Retina (tissue), 1 donor: Measurements from ENCODE around the gene RSAD1.

Source experiments
- DNase-seq: peaks from one replicate; pipeline ENCODE4 v3.0.0-alpha.2; 2016

RSAD1 gene

GRCh38 chr17:50478391-50479381, at the start of gene RSAD1:
Gene RSAD1, plus strand, starts transcription at chr17:50478860. Its CDS starts 25 bp downstream, at chr17:50478885.
- DNase-seq = peak; percentile 96

GRCh38 chr17:50429793-50430192, 48.9 kb upstream of the RSAD1 start:
- DNase-seq = no peak

GRCh38 chr17:50430821-50431618, 47.6 kb upstream of the RSAD1 start:
- DNase-seq = no peak

- DNase-seq = no peak
Observed at GRCh38 chr17:50432125-50432762, 46.4 kb upstream of the RSAD1 start.

- DNase-seq = no peak
Observed at GRCh38 chr17:50437409-50437808, 41.3 kb upstream of the RSAD1 start.

GRCh38 chr17:50439008-50439407, 39.7 kb upstream of the RSAD1 start:
- no peak for DNase-seq

- DNase-seq = no peak
Observed at GRCh38 chr17:50440172-50440837, 38.4 kb upstream of the RSAD1 start.

GRCh38 chr17:50440838-50441829, 37.5 kb upstream of the RSAD1 start:
- DNase-seq = no peak

- DNase-seq = no peak
Observed at GRCh38 chr17:50443505-50443974, 35.1 kb upstream of the RSAD1 start.

- DNase-seq = no peak
Observed at GRCh38 chr17:50444841-50445715, 33.6 kb upstream of the RSAD1 start.

GRCh38 chr17:50445730-50446325, 32.8 kb upstream of the RSAD1 start:
- no peak for DNase-seq

- DNase-seq = no peak
Observed at GRCh38 chr17:50447870-50448595, 30.6 kb upstream of the RSAD1 start.

- no peak for DNase-seq
Observed at GRCh38 chr17:50448643-50449042, 30.0 kb upstream of the RSAD1 start.

- DNase-seq = no peak
Observed at GRCh38 chr17:50451943-50452629, 26.6 kb upstream of the RSAD1 start.

GRCh38 chr17:50452630-50453300, 25.9 kb upstream of the RSAD1 start:
- no peak for DNase-seq

GRCh38 chr17:50453901-50454300, 24.8 kb upstream of the RSAD1 start:
- no peak for DNase-seq

GRCh38 chr17:50457621-50458020, 21.0 kb upstream of the RSAD1 start:
- no peak for DNase-seq

GRCh38 chr17:50458270-50458669, 20.4 kb upstream of the RSAD1 start:
- no peak for DNase-seq
